Breast epithelium (tissue), 3 donors: ENCODE results near the gene FRMD6.

Experiments
- CTCF ChIP-seq, 3 donors: fragments of 450-650 bp; IDR thresholded peaks; one replicate each; pipeline ENCODE4 v1.5.1; 2016 to 2017; ENCODE audit warnings: antibody characterized with exemption in 3 of 3, mild to moderate bottlenecking in 3 of 3, moderate library complexity in 3 of 3
- POLR2AphosphoS5 ChIP-seq, 3 donors: sonication (generic); formaldehyde crosslinking; IDR thresholded peaks; one replicate each; pipeline ENCODE4 v1.6.1; 2017; ENCODE audit warnings: antibody characterized with exemption in 3 of 3

- no peak for TF ChIP-seq CTCF (IDR thresholded peaks at IDR 0.05)
- no peak for TF ChIP-seq POLR2AphosphoS5 (IDR thresholded peaks at IDR 0.05)
Observed at GRCh38 chr14:51658441-51659173, 6.9 kb downstream of the FRMD6 start.
